PC-9 (cell line): ENCODE results near the gene RNASEH1.

ENCODE experiments used
- CTCF ChIP-seq: fragments of 200-600 bp; sonication (generic); conservative IDR thresholded peaks from 2 replicates; pipeline ENCODE4 v1.6.1; 2017; ENCODE audit warnings: mixed run types, antibody characterized with exemption, mild to moderate bottlenecking, moderate library complexity
- EZH2 ChIP-seq: fragments of 200-600 bp; sonication (generic); IDR thresholded peaks from 2 replicates; pipeline ENCODE4 v1.8.0; 2017; ENCODE audit warnings: antibody characterized with exemption, low read depth

DNA sequence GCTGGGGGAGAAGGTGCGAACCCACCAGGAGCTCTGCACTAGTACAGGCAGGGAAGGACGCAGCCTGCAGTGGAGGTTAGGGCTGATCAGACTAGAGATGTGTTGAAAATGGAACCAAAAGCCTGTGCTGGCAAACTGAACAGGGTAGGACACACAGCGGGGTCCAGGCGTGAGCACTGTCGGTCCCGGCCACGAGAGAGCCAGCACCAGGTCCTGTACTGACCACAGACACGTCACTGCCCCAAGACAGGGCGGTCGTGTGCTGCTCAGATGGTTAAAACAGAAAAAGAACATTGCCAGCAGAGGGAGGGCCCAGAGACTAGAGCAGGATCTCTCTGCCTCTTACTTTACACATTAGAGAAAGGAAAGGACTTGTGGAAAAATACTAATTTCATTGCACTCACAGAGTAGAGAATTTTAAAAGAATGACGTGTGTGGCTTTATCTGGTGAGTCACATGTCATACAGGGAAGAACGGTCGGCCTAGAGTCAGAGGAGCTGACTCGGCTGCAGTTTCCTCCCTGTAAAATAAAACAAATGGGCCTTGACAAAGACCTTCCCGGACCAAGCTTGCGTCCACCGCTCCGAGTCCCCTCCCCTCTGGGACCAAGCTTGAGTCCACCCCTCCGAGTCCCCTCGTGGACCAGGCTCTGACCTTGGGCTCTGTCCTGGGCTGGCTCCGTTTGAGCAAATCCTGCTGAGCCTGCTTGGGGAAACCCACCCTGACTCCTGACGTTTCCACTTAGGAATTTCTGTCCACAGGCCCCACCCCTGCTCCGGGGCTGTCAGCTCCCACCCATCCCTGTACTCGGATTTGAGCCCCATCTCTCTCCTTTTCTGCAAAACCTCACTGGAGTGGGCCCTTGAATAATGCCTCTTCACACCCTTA lies 22.1 kb downstream of the RNASEH1 start:
- 0 out of 2 replicates have a peak, but pooled peaks have one; percentile 29 for TF ChIP-seq CTCF
- TF ChIP-seq EZH2, result no peak
